ENCODE results near the gene TRIM14.

TRIM14 gene

GRCh38 chr9:98118640-98119601 is at the start of gene TRIM14:
TSS of gene TRIM14 (minus strand) at chr9:98119222. CDS start at chr9:98119188, 34 bp downstream.
- DNase-seq: peak; percentile 53

- DNase-seq: no peak
These were observed 49.2 kb upstream of the TRIM14 start for GRCh38 chr9:98168153-98168780.

GRCh38 chr9:98164912-98165311 is 45.9 kb upstream of the TRIM14 start:
- DNase-seq: no peak

GRCh38 chr9:98162613-98163012 is 43.6 kb upstream of the TRIM14 start:
- no peak for DNase-seq

GRCh38 chr9:98161851-98162250 is 42.8 kb upstream of the TRIM14 start:
- no peak for DNase-seq

- no peak for DNase-seq
These were observed 40.8 kb upstream of the TRIM14 start for GRCh38 chr9:98159790-98160189.

- no peak for DNase-seq
These were observed 40.3 kb upstream of the TRIM14 start for GRCh38 chr9:98159301-98159700.

- no peak for DNase-seq
These were observed 39.2 kb upstream of the TRIM14 start for GRCh38 chr9:98158071-98158831.

- DNase-seq: no peak
These were observed 38.4 kb upstream of the TRIM14 start for GRCh38 chr9:98157372-98157771.

GRCh38 chr9:98154678-98155077 is 35.7 kb upstream of the TRIM14 start:
- DNase-seq: no peak

- DNase-seq: no peak
These were observed 33.5 kb upstream of the TRIM14 start for GRCh38 chr9:98152526-98152925.

- no peak for DNase-seq
These were observed 31.7 kb upstream of the TRIM14 start for GRCh38 chr9:98150721-98151120.

- no peak for DNase-seq
These were observed 31.1 kb upstream of the TRIM14 start for GRCh38 chr9:98150164-98150563.

- DNase-seq: no peak
These were observed 30.4 kb upstream of the TRIM14 start for GRCh38 chr9:98149422-98149821.

- no peak for DNase-seq
These were observed 29.5 kb upstream of the TRIM14 start for GRCh38 chr9:98148486-98148885.

- DNase-seq: no peak
These were observed 28.6 kb upstream of the TRIM14 start for GRCh38 chr9:98147582-98147981.

GRCh38 chr9:98146101-98146991 is 27.3 kb upstream of the TRIM14 start:
- no peak for DNase-seq

GRCh38 chr9:98144631-98145030 is 25.6 kb upstream of the TRIM14 start:
- DNase-seq: no peak

GRCh38 chr9:98144076-98144475 is 25.1 kb upstream of the TRIM14 start:
- DNase-seq: no peak

- DNase-seq: no peak
These were observed 24.0 kb upstream of the TRIM14 start for GRCh38 chr9:98142925-98143481.

- DNase-seq: no peak
These were observed 23.3 kb upstream of the TRIM14 start for GRCh38 chr9:98142182-98142907.
